HUES48 (cell line): ENCODE data around the gene SKI.

Source experiments
- H3K27ac ChIP-seq: one replicate; pipeline ENCODE4 v1.7.0; 2013; ENCODE audit warnings: low read depth, low read length, inconsistent platforms
- H3K27me3 ChIP-seq: 2 replicates; pipeline ENCODE4 v1.6.1; 2013; ENCODE audit warnings: mild to moderate bottlenecking, low read length; ENCODE audit not compliant: control insufficient read depth, insufficient read depth
- H3K36me3 ChIP-seq: 2 replicates; pipeline ENCODE4 v1.6.1; 2013; ENCODE audit warnings: low read length; ENCODE audit not compliant: control insufficient read depth, insufficient read depth
- H3K4me1 ChIP-seq: 2 replicates; pipeline ENCODE4 v1.6.1; 2013; ENCODE audit warnings: mild to moderate bottlenecking, low read length; ENCODE audit not compliant: control insufficient read depth, insufficient read depth
- H3K4me3 ChIP-seq: 2 replicates; pipeline ENCODE4 v1.5.1; 2013; ENCODE audit warnings: mild to moderate bottlenecking, low read depth, low read length
- H3K9ac ChIP-seq: 2 replicates; pipeline ENCODE4 v1.6.1; 2013; ENCODE audit warnings: mild to moderate bottlenecking, low read depth, low read length, moderate library complexity
- H3K9me3 ChIP-seq: 2 replicates; pipeline ENCODE4 v1.6.1; 2013; ENCODE audit warnings: low read length; ENCODE audit not compliant: control insufficient read depth, insufficient read depth

The SKI gene

DNA sequence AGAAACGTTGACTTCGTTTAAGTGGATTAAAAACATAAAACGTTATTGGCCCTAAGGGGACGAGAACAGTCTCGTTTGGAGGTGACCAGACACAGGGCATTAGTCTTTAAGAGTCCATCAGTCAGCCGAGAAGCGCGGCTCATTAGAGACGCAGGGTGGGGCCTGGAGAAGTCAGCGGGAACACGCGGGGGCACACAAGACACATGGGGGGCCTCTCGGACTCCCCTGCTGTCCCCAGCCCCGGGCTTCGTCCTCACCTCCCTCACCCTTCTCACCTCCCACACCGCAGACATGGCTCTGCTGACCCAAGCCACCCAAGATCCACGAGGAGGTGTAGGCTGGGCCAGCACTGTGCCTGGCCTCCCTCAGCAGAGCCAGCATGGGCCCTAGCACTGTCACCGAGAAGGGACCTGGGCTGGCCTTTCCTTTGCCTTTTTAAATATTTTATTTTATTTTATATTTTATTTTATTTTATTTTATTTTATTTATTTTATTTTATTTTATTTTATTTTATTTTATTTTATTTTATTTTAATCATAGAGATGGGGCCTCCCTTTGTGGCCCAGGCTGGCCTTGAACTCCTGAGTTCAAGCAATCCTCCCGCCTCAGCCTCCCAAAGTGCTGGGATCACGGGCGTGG is 114.4 kb downstream of the SKI start:
- Histone ChIP-seq H3K4me1 (no peaks in the 10 kb centered on the region), H3K4me3 (no peak overlapping the region), H3K9ac (no peak overlapping the region), H3K9me3 (no peaks in the 10 kb centered on the region), H3K36me3 (no peaks in the 10 kb centered on the region), H3K27me3 (no peaks in the 10 kb centered on the region), H3K27ac (no peak overlapping the region)

DNA sequence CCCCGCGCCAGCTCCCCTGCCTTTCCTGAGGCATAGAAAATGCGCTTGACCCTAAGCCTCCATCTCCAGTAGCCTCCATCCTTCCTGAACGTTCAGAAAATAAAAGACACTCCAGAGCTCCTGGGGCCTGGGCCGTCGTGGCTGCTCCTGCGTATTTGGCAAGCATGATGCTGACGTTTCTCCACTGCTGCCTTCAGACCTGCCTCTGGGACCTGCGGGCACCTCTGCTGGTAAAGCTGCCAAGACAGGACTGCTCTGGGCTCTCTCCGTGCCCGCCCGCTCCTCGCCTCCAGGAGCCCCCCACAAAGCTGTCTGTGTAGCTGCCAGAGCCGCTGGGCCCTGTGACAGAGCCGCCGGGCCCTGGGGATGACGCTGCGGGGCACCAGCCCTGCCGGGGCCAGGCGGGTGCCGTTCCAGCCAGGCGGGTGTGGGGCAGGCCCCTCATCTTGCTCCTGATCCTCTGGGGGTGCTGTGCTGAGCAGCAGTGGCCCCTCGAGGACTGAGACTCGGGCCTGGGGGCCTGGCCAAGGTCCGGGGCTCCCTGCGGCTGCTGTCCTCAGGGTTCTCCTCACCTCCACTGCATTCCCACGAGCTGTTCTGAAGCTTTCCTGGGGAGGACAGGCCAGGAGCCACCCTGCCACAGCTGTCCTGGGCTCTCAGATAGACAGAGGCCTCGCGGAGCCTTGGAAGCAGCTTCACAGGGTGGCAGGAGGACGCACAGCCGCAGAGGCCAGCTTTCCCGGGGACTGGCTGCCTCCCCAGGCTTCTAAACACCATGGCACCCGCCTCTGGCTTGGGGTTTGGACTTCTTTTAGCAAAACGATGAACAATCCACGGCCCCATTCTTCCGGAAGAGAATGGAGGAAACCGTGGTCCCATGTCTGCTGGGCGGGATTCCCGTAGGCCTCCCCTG is 115.2 kb downstream of the SKI start:
- Histone ChIP-seq H3K9ac (no peak overlapping the region), H3K27ac (no peak overlapping the region), H3K4me3 (no peak overlapping the region), H3K27me3 (no peaks in the 10 kb centered on the region), H3K9me3 (no peaks in the 10 kb centered on the region), H3K36me3 (no peaks in the 10 kb centered on the region), H3K4me1 (no peaks in the 10 kb centered on the region)

DNA sequence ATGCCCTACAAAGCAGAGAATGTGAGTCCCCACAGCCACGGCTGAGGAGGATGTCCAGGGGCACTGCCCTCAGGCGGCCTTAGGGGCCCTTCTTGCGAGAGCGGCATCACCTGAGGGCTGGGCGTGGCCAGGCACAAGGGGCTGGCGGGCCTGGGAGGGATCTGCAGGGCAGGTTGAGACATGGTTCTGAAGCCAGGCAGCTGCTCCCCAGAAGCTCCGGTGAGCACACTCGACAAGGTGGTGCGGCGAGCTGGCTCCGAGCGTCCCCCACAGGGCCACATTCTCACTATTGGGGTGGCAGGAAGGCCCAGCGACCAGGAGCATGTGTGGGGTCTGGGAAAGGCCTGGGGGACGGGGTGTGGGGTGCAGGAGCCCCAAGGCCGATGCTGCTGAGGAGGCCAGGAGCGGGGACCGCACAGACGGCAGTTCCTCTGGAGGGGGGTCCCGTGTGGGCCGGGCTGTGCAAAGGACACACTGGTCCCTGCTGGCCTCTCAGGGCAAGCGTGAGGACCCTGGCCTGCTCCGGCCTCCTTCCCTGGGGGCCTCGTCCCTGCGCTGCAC is 116.1 kb downstream of the SKI start:
- Histone ChIP-seq H3K27me3 (no peaks in the 10 kb centered on the region), H3K9ac (no peak overlapping the region), H3K4me1 (no peaks in the 10 kb centered on the region), H3K9me3 (no peaks in the 10 kb centered on the region), H3K36me3 (no peaks in the 10 kb centered on the region), H3K4me3 (no peak overlapping the region), H3K27ac (no peak overlapping the region)

DNA sequence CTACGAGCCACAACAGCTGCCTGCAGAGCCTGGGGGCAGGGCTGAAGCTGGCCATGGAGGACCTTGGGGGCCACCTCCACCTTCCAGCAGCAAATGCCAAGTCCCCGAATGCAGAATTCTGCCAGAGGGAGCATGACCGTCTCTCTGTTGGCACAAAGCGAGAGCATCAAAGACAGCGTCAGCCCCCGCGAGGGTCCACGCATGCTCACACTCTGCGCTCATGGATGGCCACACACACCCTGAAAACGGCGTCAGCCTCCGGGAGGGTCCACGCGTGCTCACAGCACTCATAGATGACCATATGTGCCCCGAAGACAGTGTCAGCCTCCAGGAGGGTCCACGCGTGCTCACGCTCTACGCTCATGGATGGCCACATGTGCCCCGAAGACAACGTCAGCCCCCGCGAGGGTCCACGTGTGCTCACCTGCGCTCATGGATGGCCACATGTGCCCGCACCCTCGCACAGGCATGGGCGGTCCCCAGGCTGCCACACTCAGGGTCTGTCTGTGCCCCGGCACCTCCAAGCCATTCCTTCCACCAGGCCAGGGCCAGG is 116.7 kb downstream of the SKI start:
- Histone ChIP-seq H3K9ac (no peak overlapping the region), H3K4me3 (no peak overlapping the region), H3K9me3 (no peaks in the 10 kb centered on the region)

DNA sequence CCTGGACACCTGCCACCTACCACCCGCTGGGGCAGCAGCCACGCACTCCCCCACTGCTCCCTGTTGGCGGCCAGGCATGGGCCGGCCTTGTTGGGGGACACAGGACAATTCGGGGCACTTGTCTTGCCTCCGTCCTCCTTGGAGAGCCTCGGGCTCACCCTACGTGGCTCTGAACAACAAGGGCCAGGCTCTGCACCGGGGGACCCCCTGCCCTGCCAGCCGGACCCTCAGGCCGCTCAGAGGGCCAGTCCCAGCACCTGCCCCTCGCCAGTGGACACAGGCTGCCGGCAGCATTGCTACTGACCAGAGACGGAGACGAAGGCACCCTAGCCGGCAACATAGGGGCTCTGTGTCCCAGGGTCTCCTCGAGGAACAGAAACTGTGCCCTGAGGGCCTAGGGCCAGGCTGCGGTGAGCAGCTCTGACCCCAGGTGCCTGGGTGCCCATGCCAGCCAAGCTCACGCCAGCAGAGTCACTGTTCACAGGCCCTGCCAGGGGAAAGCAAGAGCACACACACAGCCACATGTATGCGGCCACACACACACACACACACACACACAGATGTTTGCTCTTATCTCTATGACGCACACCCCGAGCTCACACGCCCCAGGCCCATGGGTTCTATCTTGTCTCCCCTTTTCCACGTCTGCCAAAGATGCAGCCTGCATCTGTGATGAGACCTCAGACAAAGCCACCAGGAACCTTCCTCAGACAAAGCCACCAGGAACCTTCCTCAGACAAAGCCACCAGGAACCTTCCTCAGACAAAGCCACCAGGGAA is 117.4 kb downstream of the SKI start:
- H3K36me3 ChIP-seq: no peaks in the 10 kb centered on the region
- H3K4me3 ChIP-seq: no peak overlapping the region
- no peak overlapping the region for H3K9ac ChIP-seq
- H3K27ac ChIP-seq: no peak overlapping the region
- H3K9me3 ChIP-seq: no peaks in the 10 kb centered on the region
- H3K27me3 ChIP-seq: no peaks in the 10 kb centered on the region
- H3K4me1 ChIP-seq: no peaks in the 10 kb centered on the region

More for the DNA sequence above, 116.7 kb downstream of the SKI start:
- H3K27ac ChIP-seq: no peak overlapping the region
- no peaks in the 10 kb centered on the region for H3K4me1 ChIP-seq
- H3K36me3 ChIP-seq: no peaks in the 10 kb centered on the region
- no peaks in the 10 kb centered on the region for H3K27me3 ChIP-seq

DNA sequence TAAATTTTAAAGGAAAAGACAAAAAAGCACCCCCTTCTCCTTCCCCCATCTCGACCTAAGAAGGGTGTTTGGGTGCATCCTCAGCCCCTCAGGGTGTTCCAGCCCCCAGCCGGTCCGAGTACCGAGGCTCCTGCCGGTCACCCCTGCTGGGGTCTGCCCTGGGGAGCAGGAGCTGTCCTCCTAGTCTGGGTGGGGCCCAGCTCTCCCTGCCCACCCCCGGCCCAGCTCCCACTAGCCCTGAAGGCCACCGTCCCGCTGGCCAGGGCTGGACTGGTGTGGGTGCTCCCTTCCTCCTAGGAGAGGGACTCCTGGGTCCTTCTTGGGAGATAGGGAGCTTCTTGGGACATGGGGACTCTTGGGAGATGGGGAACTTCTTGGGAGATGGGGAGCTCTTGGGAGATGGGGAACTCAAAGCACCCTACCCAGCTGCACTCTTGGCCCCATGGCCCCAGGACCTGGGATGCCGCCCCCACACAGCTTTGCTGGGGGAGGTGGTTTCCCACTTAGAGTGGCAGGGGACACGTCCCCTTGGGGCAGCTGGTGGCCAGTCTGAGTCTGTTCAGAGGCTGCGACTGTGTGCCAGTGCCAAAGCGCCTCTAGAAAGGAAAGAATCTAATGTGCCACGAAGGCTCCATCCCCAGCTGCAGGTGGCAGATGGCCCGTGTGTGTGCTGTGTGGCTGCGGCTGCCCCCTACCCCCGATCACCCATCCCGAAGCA is 118.7 kb downstream of the SKI start:
- no peaks in the 10 kb centered on the region for H3K36me3 ChIP-seq
- H3K27ac ChIP-seq: no peak overlapping the region
- H3K9ac ChIP-seq: no peak overlapping the region
- no peak overlapping the region for H3K4me3 ChIP-seq
- H3K9me3 ChIP-seq: no peaks in the 10 kb centered on the region
- no peaks in the 10 kb centered on the region for H3K27me3 ChIP-seq
- no peaks in the 10 kb centered on the region for H3K4me1 ChIP-seq

DNA sequence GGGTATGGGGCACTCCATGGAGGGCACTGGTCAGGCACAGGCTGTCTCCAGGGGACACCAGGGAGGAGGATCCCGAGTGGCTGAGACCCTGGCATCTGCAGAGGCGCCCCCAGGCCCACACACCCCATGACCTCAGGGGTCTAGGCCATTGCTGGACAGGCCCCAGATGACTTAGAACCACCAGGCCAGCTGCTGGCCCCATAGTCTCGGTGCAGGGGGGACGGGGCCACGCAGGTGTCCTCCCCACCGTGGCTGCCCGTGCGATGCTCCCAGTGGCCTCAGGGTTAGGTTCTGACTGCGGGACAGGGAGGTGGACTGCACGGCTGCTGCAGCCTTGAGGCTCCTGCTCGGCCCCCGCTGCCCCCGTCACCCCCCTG is 119.3 kb downstream of the SKI start:
- H3K27me3 ChIP-seq: no peaks in the 10 kb centered on the region

DNA sequence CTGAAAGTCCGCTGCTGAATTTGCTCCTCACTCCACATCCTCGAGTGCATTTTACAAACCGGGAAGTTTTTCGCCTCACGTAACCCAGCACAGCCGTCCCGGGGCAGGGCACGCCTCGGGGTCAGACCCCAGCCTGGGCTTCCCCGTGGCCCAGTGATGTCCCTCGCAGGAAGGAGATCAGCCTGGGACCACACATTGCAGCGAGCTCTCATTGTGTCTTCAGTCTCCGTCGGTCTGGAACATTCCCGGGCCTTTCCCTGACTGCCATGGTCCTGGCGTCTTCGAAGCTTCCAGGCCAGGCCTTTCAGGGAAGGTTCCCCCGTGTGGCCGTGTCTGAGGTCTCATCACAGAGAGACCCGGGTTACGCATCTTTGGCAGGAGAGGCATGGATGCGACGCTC is 119.8 kb downstream of the SKI start:
- Histone ChIP-seq H3K4me3 (no peak overlapping the region), H3K4me1 (no peaks in the 10 kb centered on the region), H3K36me3 (no peaks in the 10 kb centered on the region), H3K27ac (no peak overlapping the region), H3K9ac (no peak overlapping the region), H3K27me3 (no peaks in the 10 kb centered on the region), H3K9me3 (no peaks in the 10 kb centered on the region)

More for the DNA sequence above, 119.3 kb downstream of the SKI start:
- no peaks in the 10 kb centered on the region for H3K4me1 ChIP-seq
- H3K27ac ChIP-seq: no peak overlapping the region
- no peak overlapping the region for H3K4me3 ChIP-seq
- H3K9me3 ChIP-seq: no peaks in the 10 kb centered on the region
- no peak overlapping the region for H3K9ac ChIP-seq
- no peaks in the 10 kb centered on the region for H3K36me3 ChIP-seq

DNA sequence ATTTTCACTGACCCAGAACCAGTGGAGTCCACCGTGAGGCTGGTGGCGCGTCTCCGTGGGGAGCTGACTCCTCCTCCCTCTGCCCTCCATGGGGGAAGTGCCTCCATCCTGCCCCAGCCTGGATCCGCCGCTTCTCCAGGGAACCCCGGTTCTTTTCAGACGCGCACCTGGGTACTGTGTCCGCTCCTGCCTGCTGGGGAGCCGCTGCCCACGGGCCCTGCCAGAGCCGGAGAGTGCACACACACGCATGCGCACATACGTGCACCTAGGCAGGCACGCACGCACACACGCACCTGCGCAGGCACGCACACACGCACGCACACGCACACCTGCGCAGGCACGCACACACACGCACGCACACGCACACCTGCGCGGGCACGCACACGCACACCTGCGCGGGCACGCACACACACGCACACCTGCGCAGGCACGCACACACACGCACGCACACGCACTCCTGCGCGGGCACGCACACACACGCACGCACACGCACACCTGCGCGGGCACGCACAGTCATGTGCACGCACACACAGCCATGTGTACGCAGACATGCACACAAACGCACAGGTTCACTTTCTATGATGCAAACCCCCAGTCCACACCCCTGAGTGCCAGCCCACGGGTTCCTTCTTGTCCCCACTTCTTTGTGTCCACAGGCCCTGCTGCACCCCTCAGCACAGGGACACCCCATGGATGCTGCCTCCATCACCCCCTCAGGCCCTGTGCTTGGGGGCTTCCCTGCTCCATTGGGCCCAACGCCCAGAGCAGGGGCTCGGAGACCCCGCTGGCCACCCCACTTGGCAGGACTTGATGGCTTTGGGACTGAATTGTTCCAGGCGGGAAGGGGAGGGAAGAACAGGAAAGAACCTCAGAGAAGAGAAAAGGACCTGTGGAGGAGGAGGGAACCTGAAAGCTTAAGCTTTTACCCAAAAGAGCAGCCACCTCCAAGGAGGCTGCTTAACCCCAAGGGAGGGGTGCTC is 120.5 kb downstream of the SKI start:
- H3K9ac ChIP-seq: no peak overlapping the region
- H3K4me1 ChIP-seq: no peaks in the 10 kb centered on the region
- no peaks in the 10 kb centered on the region for H3K9me3 ChIP-seq
- no peak overlapping the region for H3K27ac ChIP-seq
- H3K27me3 ChIP-seq: no peaks in the 10 kb centered on the region
- H3K36me3 ChIP-seq: no peaks in the 10 kb centered on the region
- H3K4me3 ChIP-seq: no peak overlapping the region
